Panc1 (cell line): ENCODE data around the gene AVPI1. TPM values are rescaled to one million over a fixed set of nuclear protein-coding genes. Genes with fewer than 3 reads are reported as not detected.
A peak's percentile ranks its signal among the peaks of the same experiment; 100 is the strongest.

ENCODE experiments used
- ATAC-seq: fragments of 200-7000 bp; cut with Tn5 transposase; 2 replicates; pipeline ENCODE4 v1.9.1; 2020; ENCODE audit warnings: mild to moderate bottlenecking, moderate library complexity
- BruUV-seq: library from RNA; stranded (reverse); fragments of 400-500 nt; replicated peaks from 2 replicates; lab custom pipeline; 2021; lab: Mats Ljungman, UMichigan
- CTCF ChIA-PET: fragments of 300-600 bp; sonication (Branson Sonifier 250); formaldehyde crosslinking; loops from one replicate; lab custom pipeline; 2022; ENCODE audit warnings: antibody characterized with exemption; lab: Charles Lee
- POLR2A ChIA-PET: fragments of 300-600 bp; sonication (Branson Sonifier 250); formaldehyde crosslinking; loops from one replicate; lab custom pipeline; 2022; ENCODE audit warnings: antibody characterized with exemption; lab: Charles Lee
- DNase-seq: peaks from one replicate; pipeline ENCODE4 v3.0.0-alpha.2; 2010; ENCODE audit warnings: low read depth, low spot score
- H3K27ac ChIP-seq: 2 replicates; pipeline ENCODE4 v1.5.1; 2011; ENCODE audit warnings: mild to moderate bottlenecking, low read length, inconsistent platforms
- H3K27me3 ChIP-seq: fragments of 200-500 bp; sonication (Bioruptor generic); 2 replicates; pipeline ENCODE4 v1.6.0; 2014; ENCODE audit warnings: low read length, inconsistent platforms; ENCODE audit not compliant: control insufficient read depth, insufficient read depth
- H3K36me3 ChIP-seq: fragments of 200-500 bp; sonication (Bioruptor generic); 2 replicates; pipeline ENCODE4 v1.5.1; 2014; ENCODE audit warnings: inconsistent platforms, mild to moderate bottlenecking, low read length, moderate library complexity; ENCODE audit not compliant: control insufficient read depth, insufficient read depth
- H3K4me1 ChIP-seq: 2 replicates; pipeline ENCODE4 v1.5.1; 2011; ENCODE audit warnings: inconsistent platforms, mild to moderate bottlenecking, low read length, moderate library complexity; ENCODE audit not compliant: control insufficient read depth, insufficient read depth
- H3K4me3 ChIP-seq, 2 experiments: 2 replicates each; pipeline ENCODE4 v1.5.1; 2011 to 2012; ENCODE audit warnings: low read depth in 2 of 2, low read length in 2 of 2, mild to moderate bottlenecking in 2 of 2, inconsistent platforms in 1 of 2, moderate library complexity in 1 of 2
- H3K9me3 ChIP-seq: fragments of 200-500 bp; sonication (Bioruptor generic); 2 replicates; pipeline ENCODE4 v1.5.1; 2014; ENCODE audit warnings: low read depth, mild to moderate bottlenecking, inconsistent platforms, low read length, moderate library complexity; ENCODE audit not compliant: control insufficient read depth, insufficient read depth
- POLR2AphosphoS5 ChIP-seq: IDR thresholded peaks from 2 replicates; pipeline ENCODE4 v1.6.1; 2012; ENCODE audit warnings: mild to moderate bottlenecking, low read depth, low read length, moderate library complexity
- SIN3A ChIP-seq: IDR thresholded peaks from 2 replicates; pipeline ENCODE4 v1.6.1; 2012; ENCODE audit warnings: low read depth, mild to moderate bottlenecking, low read length, moderate library complexity, borderline replicate concordance; ENCODE audit not compliant: insufficient read depth
- TCF7L2 ChIP-seq: IDR thresholded peaks from 2 replicates; pipeline ENCODE4 v1.6.1; 2011; ENCODE audit warnings: mild to moderate bottlenecking, low read depth, low read length, inconsistent platforms
- in situ Hi-C: cut with HindIII; loops from 2 replicates; pipeline ENCODE4 v1.10.0; 2016; ENCODE audit warnings: low sequenced_read_pairs, low pct_unique_long_range_greater_than_20kb
- intact Hi-C: fragments of 100-400 bp; cut with micrococcal nuclease; formaldehyde crosslinking; loops from one replicate; pipeline ENCODE4 v1.10.0; 2022; ENCODE audit not compliant: unreplicated experiment
- total RNA-seq: library from RNA; stranded (reverse); gene quantifications from one replicate; pipeline ENCODE4 v1.2.1, GENCODE V29; 2021; ENCODE audit not compliant: unreplicated experiment
- TF ChIP-seq, protein P1 (sequence below): fragments of 450-650 bp; IDR thresholded peaks from 2 replicates; pipeline ENCODE4 v1.5.1; 2017; ENCODE audit warnings: mild to moderate bottlenecking
- TF ChIP-seq, protein P2 (sequence below), 2 experiments: IDR thresholded peaks; 2 replicates each; pipeline ENCODE4 v1.6.1; 2011 to 2012; ENCODE audit warnings: low read depth in 2 of 2, control low read depth in 1 of 2, low read length in 1 of 2, mild to moderate bottlenecking in 1 of 2, moderate library complexity in 1 of 2; ENCODE audit not compliant: insufficient read depth in 1 of 2

Gene AVPI1
- total RNA-seq, 1 experiment from 2014 or later = 8.0 TPM

DNA sequence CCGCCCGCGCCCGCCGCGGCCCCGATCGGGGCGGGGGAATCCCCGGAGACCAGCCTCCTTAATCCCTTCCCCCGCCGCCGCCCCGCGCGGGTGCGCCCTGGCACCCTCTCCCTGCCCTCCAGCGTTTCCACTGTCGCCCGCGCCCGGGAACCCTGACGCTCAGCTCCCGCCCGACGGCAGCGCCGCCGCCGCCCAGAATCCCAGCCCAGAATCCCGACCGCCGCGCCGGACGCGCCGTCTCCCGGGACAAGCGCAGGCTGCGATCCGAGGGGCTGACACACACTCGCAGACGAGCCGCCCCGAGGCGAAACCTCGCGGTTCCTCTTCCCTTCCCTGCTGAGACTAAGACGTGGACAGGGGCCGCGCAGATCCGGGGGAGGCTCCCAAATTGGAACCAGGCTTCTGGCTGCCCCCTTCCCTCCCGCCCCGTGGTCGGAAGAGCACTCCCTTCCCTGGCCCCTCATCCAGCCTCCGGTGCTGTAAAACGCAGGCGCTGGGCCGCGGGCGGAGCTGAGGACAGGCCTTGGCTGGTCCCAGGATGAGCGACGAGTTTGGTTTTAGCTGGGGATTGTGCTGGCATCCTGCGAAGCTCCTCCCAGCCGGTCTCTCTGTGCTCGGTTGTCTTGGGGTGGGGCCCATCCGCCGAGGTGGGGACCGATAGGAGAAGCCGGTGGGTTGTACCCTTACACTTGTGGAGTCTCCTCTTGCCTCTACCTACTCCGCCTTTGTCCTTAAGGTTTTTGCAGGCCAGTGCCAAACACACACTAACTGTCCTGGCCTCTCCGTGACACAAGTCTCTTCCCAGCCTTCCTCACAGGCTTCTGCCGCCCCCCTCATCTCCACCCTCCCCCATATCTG, 27.6 kb upstream of the AVPI1 start:
- POLR2A ChIA-PET = no interaction called here
- peaks cover 21% of the 10 kb centered on the region for H3K4me1 ChIP-seq
- no TSS peak for BruUV-seq

GRCh38 chr10:97713826-97714400, 26.9 kb upstream of the AVPI1 start:
- TF ChIP-seq, protein P1, sequence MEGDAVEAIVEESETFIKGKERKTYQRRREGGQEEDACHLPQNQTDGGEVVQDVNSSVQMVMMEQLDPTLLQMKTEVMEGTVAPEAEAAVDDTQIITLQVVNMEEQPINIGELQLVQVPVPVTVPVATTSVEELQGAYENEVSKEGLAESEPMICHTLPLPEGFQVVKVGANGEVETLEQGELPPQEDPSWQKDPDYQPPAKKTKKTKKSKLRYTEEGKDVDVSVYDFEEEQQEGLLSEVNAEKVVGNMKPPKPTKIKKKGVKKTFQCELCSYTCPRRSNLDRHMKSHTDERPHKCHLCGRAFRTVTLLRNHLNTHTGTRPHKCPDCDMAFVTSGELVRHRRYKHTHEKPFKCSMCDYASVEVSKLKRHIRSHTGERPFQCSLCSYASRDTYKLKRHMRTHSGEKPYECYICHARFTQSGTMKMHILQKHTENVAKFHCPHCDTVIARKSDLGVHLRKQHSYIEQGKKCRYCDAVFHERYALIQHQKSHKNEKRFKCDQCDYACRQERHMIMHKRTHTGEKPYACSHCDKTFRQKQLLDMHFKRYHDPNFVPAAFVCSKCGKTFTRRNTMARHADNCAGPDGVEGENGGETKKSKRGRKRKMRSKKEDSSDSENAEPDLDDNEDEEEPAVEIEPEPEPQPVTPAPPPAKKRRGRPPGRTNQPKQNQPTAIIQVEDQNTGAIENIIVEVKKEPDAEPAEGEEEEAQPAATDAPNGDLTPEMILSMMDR = no peak
- TF ChIP-seq SIN3A = peak; percentile 40; the same call in 1 of the 2 replicates
- peaks cover 21% of the 10 kb centered on the region for H3K4me1 ChIP-seq
- 0 out of 2 replicates have a peak, but pooled peaks cover 4% of the 10 kb centered on the region for H3K36me3 ChIP-seq
- ATAC-seq = peak; percentile 84
- peak; percentile 48 for DNase-seq
- H3K4me3 ChIP-seq = peak overlapping the region; percentile 73 to 74
- no peaks in the 10 kb centered on the region for H3K9me3 ChIP-seq
- no TSS peak for BruUV-seq
- ChIA-PET POLR2A (no interaction called here), CTCF (interaction anchor here (0.6 kb wide), 1 partner anchor 450 kb away, joined by 5 read pairs; no protein-coding TSS in a partner anchor)
- no peaks in the 10 kb centered on the region for H3K27me3 ChIP-seq
- H3K27ac ChIP-seq = peak overlapping the region; percentile 83
- in situ Hi-C loops = no loop called here
- intact Hi-C loops = no loop called here

More for the DNA sequence above, 27.6 kb upstream of the AVPI1 start:
- in situ Hi-C loops = no loop called here
- peak; percentile 67 for ATAC-seq
- no peak for DNase-seq
- no peaks in the 10 kb centered on the region for H3K27me3 ChIP-seq
- TF ChIP-seq SIN3A = no peak
- TF ChIP-seq, protein P2, sequence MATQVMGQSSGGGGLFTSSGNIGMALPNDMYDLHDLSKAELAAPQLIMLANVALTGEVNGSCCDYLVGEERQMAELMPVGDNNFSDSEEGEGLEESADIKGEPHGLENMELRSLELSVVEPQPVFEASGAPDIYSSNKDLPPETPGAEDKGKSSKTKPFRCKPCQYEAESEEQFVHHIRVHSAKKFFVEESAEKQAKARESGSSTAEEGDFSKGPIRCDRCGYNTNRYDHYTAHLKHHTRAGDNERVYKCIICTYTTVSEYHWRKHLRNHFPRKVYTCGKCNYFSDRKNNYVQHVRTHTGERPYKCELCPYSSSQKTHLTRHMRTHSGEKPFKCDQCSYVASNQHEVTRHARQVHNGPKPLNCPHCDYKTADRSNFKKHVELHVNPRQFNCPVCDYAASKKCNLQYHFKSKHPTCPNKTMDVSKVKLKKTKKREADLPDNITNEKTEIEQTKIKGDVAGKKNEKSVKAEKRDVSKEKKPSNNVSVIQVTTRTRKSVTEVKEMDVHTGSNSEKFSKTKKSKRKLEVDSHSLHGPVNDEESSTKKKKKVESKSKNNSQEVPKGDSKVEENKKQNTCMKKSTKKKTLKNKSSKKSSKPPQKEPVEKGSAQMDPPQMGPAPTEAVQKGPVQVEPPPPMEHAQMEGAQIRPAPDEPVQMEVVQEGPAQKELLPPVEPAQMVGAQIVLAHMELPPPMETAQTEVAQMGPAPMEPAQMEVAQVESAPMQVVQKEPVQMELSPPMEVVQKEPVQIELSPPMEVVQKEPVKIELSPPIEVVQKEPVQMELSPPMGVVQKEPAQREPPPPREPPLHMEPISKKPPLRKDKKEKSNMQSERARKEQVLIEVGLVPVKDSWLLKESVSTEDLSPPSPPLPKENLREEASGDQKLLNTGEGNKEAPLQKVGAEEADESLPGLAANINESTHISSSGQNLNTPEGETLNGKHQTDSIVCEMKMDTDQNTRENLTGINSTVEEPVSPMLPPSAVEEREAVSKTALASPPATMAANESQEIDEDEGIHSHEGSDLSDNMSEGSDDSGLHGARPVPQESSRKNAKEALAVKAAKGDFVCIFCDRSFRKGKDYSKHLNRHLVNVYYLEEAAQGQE (IDR thresholded peaks at IDR 0.05; ENCODE audit: insufficient read depth in 1 of 2, low read depth in 2 of 2, low read length in 1 of 2) = no peak
- TF ChIP-seq, protein P1 = no peak
- TF ChIP-seq POLR2AphosphoS5 = peak; percentile 33
- no peak for TF ChIP-seq TCF7L2
- CTCF ChIA-PET = no interaction called here
- peak overlapping the region; percentile 83 for H3K27ac ChIP-seq
- H3K9me3 ChIP-seq = no peaks in the 10 kb centered on the region
- peak overlapping the region; percentile 73 to 74 for H3K4me3 ChIP-seq
- 0 out of 2 replicates have a peak, but pooled peaks cover 4% of the 10 kb centered on the region for H3K36me3 ChIP-seq
- intact Hi-C loops = no loop called here
